Measurements from ENCODE around the gene UBL3. TPM values are rescaled to one million over a fixed set of nuclear protein-coding genes. Genes with fewer than 3 reads are reported as not detected.

Gene UBL3
- total RNA-seq, 1 experiment from 2014 or later: 13.8 TPM

DNA sequence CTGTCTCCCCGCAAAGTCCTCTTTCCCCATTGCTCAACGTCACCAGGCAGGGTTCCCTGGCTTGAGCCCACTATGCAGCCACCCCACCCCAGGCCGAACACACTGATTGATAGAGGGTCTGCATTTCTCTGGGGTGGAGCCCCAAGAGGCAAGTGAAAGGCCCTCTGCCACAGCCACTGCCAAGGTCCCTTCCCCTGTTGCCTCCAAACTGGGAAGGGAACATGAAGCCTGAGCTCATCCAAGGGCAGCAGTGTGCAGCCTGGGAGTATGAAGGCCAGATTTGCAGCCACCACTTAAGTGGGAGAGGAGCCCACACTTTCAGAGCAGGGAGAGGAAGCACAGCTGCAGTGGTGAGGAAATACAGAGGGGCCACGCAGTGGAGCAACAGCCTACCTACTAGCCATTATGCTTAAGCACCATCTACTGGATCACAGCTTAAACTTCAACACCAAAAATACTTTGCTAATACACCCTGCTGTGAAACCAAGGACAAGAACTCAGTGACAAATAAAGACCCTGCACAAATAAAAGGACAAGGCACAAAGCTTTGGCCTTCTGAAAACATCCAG lies 48.6 kb downstream of the UBL3 start:
- no TSS peak for BruUV-seq (replicated peaks)
- DNase-seq: no peak
- H3K27ac Mint-ChIP-seq (ENCODE audit: unreplicated experiment): no peak overlapping the region
- no peaks in the 10 kb centered on the region for H3K4me1 Mint-ChIP-seq (ENCODE audit: low read depth, unreplicated experiment)
- no peaks in the 10 kb centered on the region for H3K9me3 Mint-ChIP-seq (ENCODE audit: low read depth, unreplicated experiment)
- H3K4me3 Mint-ChIP-seq (ENCODE audit: low read depth, unreplicated experiment): no peak overlapping the region
- intact Hi-C loops (cut with micrococcal nuclease; ENCODE audit: unreplicated experiment): no loop called here
- H3K36me3 Mint-ChIP-seq (ENCODE audit: insufficient read depth, unreplicated experiment): no peaks in the 10 kb centered on the region
- H3K27me3 Mint-ChIP-seq (ENCODE audit: unreplicated experiment): no peaks in the 10 kb centered on the region
- CTCF ChIA-PET: no interaction called here
- TF ChIP-seq, protein P1, sequence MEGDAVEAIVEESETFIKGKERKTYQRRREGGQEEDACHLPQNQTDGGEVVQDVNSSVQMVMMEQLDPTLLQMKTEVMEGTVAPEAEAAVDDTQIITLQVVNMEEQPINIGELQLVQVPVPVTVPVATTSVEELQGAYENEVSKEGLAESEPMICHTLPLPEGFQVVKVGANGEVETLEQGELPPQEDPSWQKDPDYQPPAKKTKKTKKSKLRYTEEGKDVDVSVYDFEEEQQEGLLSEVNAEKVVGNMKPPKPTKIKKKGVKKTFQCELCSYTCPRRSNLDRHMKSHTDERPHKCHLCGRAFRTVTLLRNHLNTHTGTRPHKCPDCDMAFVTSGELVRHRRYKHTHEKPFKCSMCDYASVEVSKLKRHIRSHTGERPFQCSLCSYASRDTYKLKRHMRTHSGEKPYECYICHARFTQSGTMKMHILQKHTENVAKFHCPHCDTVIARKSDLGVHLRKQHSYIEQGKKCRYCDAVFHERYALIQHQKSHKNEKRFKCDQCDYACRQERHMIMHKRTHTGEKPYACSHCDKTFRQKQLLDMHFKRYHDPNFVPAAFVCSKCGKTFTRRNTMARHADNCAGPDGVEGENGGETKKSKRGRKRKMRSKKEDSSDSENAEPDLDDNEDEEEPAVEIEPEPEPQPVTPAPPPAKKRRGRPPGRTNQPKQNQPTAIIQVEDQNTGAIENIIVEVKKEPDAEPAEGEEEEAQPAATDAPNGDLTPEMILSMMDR (IDR thresholded peaks at IDR 0.05; ENCODE audit: unreplicated experiment): no peak

DNA sequence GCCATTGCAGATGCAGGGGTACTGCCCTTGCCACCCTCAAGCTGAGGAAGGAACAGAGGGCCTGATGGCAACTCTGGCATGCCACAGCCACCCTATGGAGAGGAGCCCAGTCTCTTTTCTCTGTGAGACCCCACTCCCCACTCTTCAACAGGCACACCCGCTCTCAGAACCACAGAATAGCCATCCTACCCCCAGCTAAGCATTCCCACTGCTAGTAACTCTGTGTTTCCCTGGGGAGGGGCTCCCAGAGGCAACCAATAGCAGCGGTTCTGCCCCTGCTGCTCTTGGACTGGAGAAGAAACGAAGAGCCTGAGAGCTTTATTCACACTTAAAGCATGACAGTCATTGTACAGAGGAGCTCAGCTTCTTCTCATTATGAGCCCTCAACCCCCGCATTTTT lies 49.3 kb downstream of the UBL3 start:
- no TSS peak for BruUV-seq (replicated peaks)
- Mint-ChIP-seq H3K9me3 (ENCODE audit: low read depth, unreplicated experiment) (no peaks in the 10 kb centered on the region), H3K4me3 (ENCODE audit: low read depth, unreplicated experiment) (no peak overlapping the region), H3K36me3 (ENCODE audit: insufficient read depth, unreplicated experiment) (no peaks in the 10 kb centered on the region), H3K27ac (ENCODE audit: unreplicated experiment) (no peak overlapping the region), H3K4me1 (ENCODE audit: low read depth, unreplicated experiment) (no peaks in the 10 kb centered on the region), H3K27me3 (ENCODE audit: unreplicated experiment) (no peaks in the 10 kb centered on the region)
- no peak for DNase-seq
- TF ChIP-seq, protein P1 (IDR thresholded peaks at IDR 0.05; ENCODE audit: unreplicated experiment): no peak
- CTCF ChIA-PET: no interaction called here
- intact Hi-C loops (cut with micrococcal nuclease; ENCODE audit: unreplicated experiment): no loop called here

DNA sequence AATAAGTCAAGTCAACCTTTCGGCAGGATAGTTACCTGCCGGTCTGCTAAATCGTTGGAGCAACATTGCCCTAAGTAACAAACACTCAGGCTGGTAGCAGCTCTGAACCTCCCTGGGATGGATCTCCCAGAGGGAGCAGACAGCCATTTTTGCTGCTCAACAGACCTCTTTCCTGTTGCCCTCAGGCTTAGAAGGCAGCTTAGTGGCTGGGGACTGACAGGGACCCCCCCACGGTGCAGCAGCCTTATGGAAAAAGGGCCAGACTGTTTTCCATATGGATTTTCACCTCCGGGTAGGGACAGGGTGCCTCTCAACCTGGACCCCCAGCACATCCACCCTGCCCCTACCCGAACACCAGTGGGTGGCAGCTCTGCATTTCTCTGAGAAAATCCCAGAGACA lies 49.7 kb downstream of the UBL3 start:
- CTCF ChIA-PET: no interaction called here
- Mint-ChIP-seq H3K9me3 (ENCODE audit: low read depth, unreplicated experiment) (no peaks in the 10 kb centered on the region), H3K4me3 (ENCODE audit: low read depth, unreplicated experiment) (no peak overlapping the region), H3K4me1 (ENCODE audit: low read depth, unreplicated experiment) (no peaks in the 10 kb centered on the region), H3K36me3 (ENCODE audit: insufficient read depth, unreplicated experiment) (no peaks in the 10 kb centered on the region), H3K27ac (ENCODE audit: unreplicated experiment) (no peak overlapping the region), H3K27me3 (ENCODE audit: unreplicated experiment) (no peaks in the 10 kb centered on the region)
- DNase-seq: no peak
- TF ChIP-seq, protein P1 (IDR thresholded peaks at IDR 0.05; ENCODE audit: unreplicated experiment): no peak
- intact Hi-C loops (cut with micrococcal nuclease; ENCODE audit: unreplicated experiment): no loop called here
- BruUV-seq (replicated peaks): no TSS peak

DNA sequence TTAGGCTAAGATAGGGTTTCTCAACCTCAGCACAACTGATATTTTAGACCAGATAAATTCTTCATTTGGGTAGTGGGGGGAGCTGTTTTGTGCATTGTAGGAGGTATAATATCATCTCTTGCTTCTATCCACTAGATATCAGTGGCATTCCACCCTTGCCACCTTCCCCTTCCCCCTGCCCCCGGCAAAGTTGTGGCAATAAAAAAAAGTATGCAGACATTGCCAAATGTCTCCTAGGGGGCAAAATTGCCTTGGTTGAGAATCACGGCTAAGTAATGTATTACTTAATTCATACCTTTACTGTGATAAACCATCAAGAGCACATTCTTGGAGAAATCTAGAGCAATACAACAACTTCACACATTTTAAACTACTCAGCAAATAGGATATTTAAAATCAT lies 51.4 kb downstream of the UBL3 start:
- no peaks in the 10 kb centered on the region for H3K36me3 Mint-ChIP-seq (ENCODE audit: insufficient read depth, unreplicated experiment)
- intact Hi-C loops (cut with micrococcal nuclease; ENCODE audit: unreplicated experiment): no loop called here
- no peak overlapping the region for H3K4me3 Mint-ChIP-seq (ENCODE audit: low read depth, unreplicated experiment)
- H3K27me3 Mint-ChIP-seq (ENCODE audit: unreplicated experiment): no peaks in the 10 kb centered on the region
- TF ChIP-seq, protein P1 (IDR thresholded peaks at IDR 0.05; ENCODE audit: unreplicated experiment): no peak
- H3K27ac Mint-ChIP-seq (ENCODE audit: unreplicated experiment): no peak overlapping the region
- H3K4me1 Mint-ChIP-seq (ENCODE audit: low read depth, unreplicated experiment): no peaks in the 10 kb centered on the region
- no peaks in the 10 kb centered on the region for H3K9me3 Mint-ChIP-seq (ENCODE audit: low read depth, unreplicated experiment)
- BruUV-seq (replicated peaks): no TSS peak
- CTCF ChIA-PET: no interaction called here
- DNase-seq: no peak
